GM12865 (cell line): ENCODE measurements around the gene ITGA6.

Source experiments
- DNase-seq: peaks from one replicate; pipeline ENCODE4 v3.0.0; 2010; ENCODE audit warnings: low read depth
- H3K4me3 ChIP-seq: 2 replicates; pipeline ENCODE4 v1.5.1; 2011; ENCODE audit warnings: mild to moderate bottlenecking, low read depth, low read length, control low read depth
- TF ChIP-seq, protein P1 (sequence below): IDR thresholded peaks from 2 replicates; pipeline ENCODE4 v1.5.1; 2011; ENCODE audit warnings: low read length, control low read depth, low read depth, inconsistent platforms; ENCODE audit not compliant: insufficient read depth; ENCODE audit errors: missing control alignments

The ITGA6 gene

DNA sequence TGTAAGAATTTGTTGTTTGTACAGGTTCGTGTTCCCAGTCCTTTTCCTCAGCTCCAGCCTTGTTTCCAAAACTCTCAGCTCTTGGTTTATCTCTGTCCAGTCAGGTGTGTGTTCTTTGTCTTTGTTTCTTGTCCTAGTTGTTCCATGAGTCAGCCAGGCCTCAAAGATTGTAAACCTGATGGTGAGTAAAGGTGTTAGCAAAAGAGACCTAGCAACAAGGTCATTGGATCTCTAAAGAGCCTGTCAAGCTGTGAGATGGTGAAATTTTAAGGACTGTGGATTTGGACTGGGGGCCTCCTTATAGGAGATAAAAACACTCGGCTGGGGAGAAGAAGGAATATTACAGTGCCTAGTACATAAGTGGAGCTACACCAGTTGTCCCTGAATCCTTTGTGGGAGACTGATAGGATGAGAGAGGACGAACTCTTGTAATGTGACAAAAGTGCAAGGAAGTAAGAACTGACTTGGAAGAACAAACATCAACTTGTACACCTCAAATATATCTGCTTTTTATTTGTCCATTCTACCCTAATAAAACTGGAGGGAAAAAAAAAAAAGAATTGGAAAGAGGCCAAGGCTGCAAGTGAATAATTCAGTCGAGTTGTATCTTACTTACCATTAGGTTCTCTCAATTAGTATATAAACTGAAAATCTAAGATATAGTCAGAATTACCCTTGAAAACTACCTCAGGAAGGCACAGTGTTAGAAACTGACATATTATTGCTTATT lies 37.2 kb downstream of the ITGA6 start:
- TF ChIP-seq, protein P1, sequence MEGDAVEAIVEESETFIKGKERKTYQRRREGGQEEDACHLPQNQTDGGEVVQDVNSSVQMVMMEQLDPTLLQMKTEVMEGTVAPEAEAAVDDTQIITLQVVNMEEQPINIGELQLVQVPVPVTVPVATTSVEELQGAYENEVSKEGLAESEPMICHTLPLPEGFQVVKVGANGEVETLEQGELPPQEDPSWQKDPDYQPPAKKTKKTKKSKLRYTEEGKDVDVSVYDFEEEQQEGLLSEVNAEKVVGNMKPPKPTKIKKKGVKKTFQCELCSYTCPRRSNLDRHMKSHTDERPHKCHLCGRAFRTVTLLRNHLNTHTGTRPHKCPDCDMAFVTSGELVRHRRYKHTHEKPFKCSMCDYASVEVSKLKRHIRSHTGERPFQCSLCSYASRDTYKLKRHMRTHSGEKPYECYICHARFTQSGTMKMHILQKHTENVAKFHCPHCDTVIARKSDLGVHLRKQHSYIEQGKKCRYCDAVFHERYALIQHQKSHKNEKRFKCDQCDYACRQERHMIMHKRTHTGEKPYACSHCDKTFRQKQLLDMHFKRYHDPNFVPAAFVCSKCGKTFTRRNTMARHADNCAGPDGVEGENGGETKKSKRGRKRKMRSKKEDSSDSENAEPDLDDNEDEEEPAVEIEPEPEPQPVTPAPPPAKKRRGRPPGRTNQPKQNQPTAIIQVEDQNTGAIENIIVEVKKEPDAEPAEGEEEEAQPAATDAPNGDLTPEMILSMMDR, result no peak
- DNase-seq, result no peak
- H3K4me3 ChIP-seq, result no peak overlapping the region

DNA sequence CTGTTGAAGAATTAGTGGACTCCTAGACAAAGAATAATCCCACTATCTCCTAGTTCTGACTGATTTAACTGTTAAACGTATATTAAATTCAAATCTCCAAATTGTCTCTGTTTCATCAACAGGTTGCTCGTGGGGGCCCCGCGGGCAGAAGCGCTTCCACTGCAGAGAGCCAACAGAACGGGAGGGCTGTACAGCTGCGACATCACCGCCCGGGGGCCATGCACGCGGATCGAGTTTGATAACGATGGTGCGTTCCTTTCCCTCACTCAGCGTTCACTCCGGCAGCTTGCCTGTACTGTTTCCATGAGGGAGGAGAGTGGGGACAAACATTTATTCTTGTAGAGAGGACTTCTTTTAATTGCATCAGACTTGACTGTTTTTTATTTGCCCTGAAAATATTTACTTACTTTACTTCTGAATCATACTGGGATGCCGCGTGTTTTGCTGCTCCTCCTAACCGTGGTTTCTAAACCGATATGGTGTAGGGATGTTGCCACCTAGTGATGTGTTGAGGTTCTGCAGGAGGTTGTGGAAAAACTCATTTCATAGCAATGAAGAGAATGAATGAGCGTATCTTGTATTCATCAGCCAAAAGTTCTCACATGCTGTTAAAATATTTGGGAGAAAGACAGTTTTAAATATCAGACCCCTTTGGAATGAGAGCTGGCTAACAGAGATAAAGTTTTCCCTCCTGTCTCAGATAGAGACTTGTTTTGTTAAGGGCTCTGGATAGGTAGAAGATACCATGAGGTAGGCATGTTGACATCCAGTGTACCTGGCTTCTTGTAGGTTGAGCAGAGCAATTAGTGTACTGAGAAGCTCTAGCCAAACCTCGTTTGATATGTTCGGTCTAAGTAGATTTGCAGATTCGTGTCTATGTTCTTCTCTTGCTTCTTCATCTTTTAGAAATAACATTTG lies 38.3 kb downstream of the ITGA6 start:
- TF ChIP-seq, protein P1, result peak; percentile 67
- H3K4me3 ChIP-seq, result no peak overlapping the region

DNA sequence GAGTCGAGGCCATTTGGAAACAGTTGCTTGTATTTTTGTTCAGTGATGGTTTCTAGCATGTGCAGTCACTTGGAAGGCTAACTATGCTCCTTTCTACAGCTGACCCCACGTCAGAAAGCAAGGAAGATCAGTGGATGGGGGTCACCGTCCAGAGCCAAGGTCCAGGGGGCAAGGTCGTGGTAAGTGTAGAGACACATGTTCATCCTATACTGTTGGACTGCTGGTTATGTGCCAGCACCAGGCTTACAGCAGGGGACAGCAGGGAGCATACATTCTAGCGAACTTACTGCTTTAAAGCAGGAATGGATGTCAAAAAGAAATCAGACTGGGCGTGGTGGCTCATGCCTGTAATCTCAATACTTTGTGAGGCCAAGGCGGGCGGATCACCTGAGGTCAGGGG lies 40.0 kb downstream of the ITGA6 start:
- H3K4me3 ChIP-seq, result no peak overlapping the region
- TF ChIP-seq, protein P1, result peak; percentile 42
- DNase-seq, result peak; percentile 13

More for the DNA sequence above, 38.3 kb downstream of the ITGA6 start:
- peak; percentile 69 for DNase-seq

DNA sequence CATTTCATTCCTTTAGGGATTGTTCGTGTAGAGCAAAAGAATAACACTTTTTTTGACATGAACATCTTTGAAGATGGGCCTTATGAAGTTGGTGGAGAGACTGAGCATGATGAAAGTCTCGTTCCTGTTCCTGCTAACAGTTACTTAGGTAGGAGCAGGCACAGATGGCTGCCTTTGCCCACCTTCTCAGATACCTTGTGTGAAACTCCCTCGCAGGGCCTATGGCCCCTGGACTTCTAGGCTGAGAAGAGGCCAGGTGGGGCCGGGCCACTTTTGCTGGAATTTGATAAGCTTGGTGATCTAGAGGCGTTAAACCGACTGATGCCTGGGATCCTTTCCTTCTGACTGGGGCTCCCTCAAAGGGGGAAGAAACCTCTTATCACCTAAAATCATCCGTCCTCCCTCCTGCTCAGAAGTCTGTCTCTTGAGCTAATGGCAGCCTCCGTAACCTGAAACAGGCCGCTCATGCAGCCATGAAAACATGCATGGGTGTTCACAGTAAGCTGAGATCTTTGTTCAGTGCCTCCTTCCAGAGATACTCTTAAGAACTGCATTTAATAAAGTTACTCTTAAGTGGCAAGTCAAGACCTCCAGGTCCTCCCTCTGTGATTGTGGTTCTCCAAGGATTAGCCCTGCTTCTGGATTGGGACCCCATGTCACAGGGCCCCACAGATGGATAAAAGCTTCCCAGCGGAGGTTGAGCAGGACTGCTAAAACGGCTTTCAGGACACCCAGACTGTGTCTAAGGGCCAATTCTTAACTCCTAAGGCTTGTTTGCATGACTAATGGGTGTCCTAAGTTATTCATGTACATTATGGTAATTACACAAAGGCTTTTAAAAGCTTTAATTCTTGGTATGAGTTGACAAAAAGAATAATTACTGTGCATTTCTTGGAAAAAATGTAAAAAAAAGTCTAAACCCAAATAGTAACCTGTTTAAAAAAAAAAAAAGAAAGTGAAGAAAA lies 43.9 kb downstream of the ITGA6 start:
- TF ChIP-seq, protein P1, result no peak
- no peak for DNase-seq
- H3K4me3 ChIP-seq, result no peak overlapping the region

DNA sequence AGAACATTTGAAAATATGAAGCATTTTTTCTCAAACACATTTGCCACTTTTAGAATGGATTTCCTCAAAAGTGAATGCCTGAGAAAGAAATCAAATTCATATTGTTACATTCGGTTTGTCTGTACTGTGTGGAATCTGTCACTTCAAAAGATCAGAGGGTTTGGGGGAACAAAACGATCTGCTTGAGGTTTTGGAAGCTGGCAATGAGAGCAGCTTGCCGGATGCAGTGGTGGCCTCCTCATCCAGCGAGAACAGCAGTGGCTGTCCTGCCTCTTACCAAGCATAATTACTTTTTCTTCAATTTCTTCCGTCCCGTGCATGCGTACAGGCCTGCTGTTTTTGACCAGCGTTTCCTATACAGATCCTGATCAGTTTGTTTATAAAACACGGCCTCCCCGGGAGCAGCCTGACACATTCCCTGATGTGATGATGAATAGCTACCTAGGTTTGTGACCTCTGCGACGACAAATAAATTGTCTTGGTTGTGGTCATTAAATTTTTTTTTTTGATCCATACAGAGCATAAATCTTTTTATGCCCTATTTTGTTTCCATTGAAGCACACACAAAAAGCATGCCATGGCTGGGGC lies 45.2 kb downstream of the ITGA6 start:
- no peak for DNase-seq
- TF ChIP-seq, protein P1, result no peak
- H3K4me3 ChIP-seq, result no peak overlapping the region

DNA sequence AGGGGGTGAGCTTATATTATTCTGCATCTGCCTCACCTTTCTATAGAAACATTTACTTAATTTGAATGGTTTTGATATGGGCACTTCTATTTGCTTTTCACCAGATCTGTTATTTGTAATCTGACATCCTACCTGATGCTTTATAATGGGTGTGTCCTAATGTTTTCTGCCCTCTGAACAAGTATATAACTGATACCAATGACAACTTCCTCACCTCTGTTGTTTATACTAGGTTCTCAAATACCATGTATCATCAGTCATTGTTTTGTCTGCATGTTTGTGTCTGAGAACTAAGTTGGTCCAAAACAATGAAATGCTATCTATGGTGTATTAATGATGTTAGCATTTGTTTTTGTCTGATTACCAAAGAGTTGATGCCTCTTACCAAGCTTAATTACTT lies 45.8 kb downstream of the ITGA6 start:
- DNase-seq, result no peak
- TF ChIP-seq, protein P1, result no peak
- H3K4me3 ChIP-seq, result no peak overlapping the region
